GM23338 (cell line): ENCODE measurements around the gene IWS1. TPM values are rescaled to one million over a fixed set of nuclear protein-coding genes. Genes with fewer than 3 reads are reported as not detected.

Experiments used
- ATAC-seq: fragments of 200-7000 bp; cut with Tn5 transposase; 3 replicates; pipeline ENCODE4 v1.9.1; 2020
- DNase-seq: peaks from one replicate; pipeline ENCODE4 v3.0.0-alpha.2; 2015; ENCODE audit warnings: low spot score
- H2AFZ ChIP-seq: fragments of 200-600 bp; sonication (generic); 2 replicates; pipeline ENCODE4 v1.8.0; 2016; ENCODE audit warnings: antibody characterized with exemption, mild to moderate bottlenecking, moderate library complexity
- H3F3A ChIP-seq: fragments of 200-600 bp; sonication (generic); replicated peaks from 2 replicates; pipeline ENCODE4 v1.8.0; 2017; ENCODE audit warnings: antibody characterized with exemption, mixed run types, low read depth
- H3K27ac ChIP-seq: fragments of 200-600 bp; sonication (generic); 2 replicates; pipeline ENCODE4 v1.6.1; 2016; ENCODE audit warnings: low read depth
- H3K27me3 ChIP-seq: fragments of 200-600 bp; sonication (generic); 2 replicates; pipeline ENCODE4 v1.8.0; 2016; ENCODE audit warnings: mild to moderate bottlenecking, mixed run types, moderate library complexity; ENCODE audit not compliant: insufficient read depth
- H3K36me3 ChIP-seq: fragments of 200-600 bp; sonication (generic); 2 replicates; pipeline ENCODE4 v1.8.0; 2016; ENCODE audit warnings: mild to moderate bottlenecking; ENCODE audit not compliant: insufficient read depth
- H3K4me1 ChIP-seq: fragments of 200-600 bp; sonication (generic); 2 replicates; pipeline ENCODE4 v1.8.0; 2016; ENCODE audit warnings: mild to moderate bottlenecking, moderate library complexity; ENCODE audit not compliant: insufficient read depth
- H3K4me2 ChIP-seq: fragments of 200-600 bp; sonication (generic); 2 replicates; pipeline ENCODE4 v1.7.1; 2017; ENCODE audit warnings: mixed run types
- H3K4me3 ChIP-seq: fragments of 200-600 bp; sonication (generic); 2 replicates; pipeline ENCODE4 v1.6.1; 2016; ENCODE audit warnings: mixed run types
- H3K79me2 ChIP-seq: fragments of 200-600 bp; sonication (generic); replicated peaks from 2 replicates; pipeline ENCODE4 v1.8.0; 2017; ENCODE audit warnings: mild to moderate bottlenecking; ENCODE audit not compliant: insufficient read depth
- H3K9me2 ChIP-seq: fragments of 200-600 bp; sonication (generic); 2 replicates; pipeline ENCODE4 v1.8.0; 2017; ENCODE audit not compliant: insufficient read depth
- H4K20me1 ChIP-seq: fragments of 200-600 bp; sonication (generic); replicated peaks from 2 replicates; pipeline ENCODE4 v1.8.0; 2017; ENCODE audit warnings: mild to moderate bottlenecking; ENCODE audit not compliant: insufficient read depth
- H3K27ac Mint-ChIP-seq: 2 replicates; pipeline ENCODE4 v1.8.0; 2020; ENCODE audit warnings: inconsistent platforms, mild to moderate bottlenecking, moderate library complexity, mixed read lengths
- H3K27me3 Mint-ChIP-seq: 3 replicates; pipeline ENCODE4 v1.8.0; 2022; ENCODE audit warnings: low read depth, mild to moderate bottlenecking, moderate library complexity, mixed read lengths, inconsistent platforms; ENCODE audit not compliant: insufficient read depth, poor library complexity
- H3K36me3 Mint-ChIP-seq: 3 replicates; pipeline ENCODE4 v1.8.0; 2021; ENCODE audit warnings: low read depth, mild to moderate bottlenecking, inconsistent platforms, moderate library complexity, mixed read lengths
- H3K4me1 Mint-ChIP-seq: 3 replicates; pipeline ENCODE4 v1.8.0; 2020; ENCODE audit warnings: mild to moderate bottlenecking, inconsistent platforms, mixed read lengths
- H3K4me3 Mint-ChIP-seq: 3 replicates; pipeline ENCODE4 v1.8.0; 2021; ENCODE audit warnings: moderate library complexity, mild to moderate bottlenecking, inconsistent platforms, mixed read lengths
- H3K9me3 Mint-ChIP-seq: 3 replicates; pipeline ENCODE4 v1.8.0; 2020; ENCODE audit warnings: moderate library complexity, mild to moderate bottlenecking, inconsistent platforms, mixed read lengths
- ETS1 ChIP-seq: IDR thresholded peaks from 2 replicates; pipeline ENCODE4 v1.6.1; 2016; ENCODE audit warnings: antibody characterized with exemption
- EZH2 ChIP-seq: fragments of 200-600 bp; sonication (generic); IDR thresholded peaks from one replicate; pipeline ENCODE4 v1.8.0; 2017; ENCODE audit warnings: antibody characterized with exemption, mild to moderate bottlenecking, low read depth; ENCODE audit not compliant: unreplicated experiment
- EZH2phosphoT487 ChIP-seq: fragments of 200-600 bp; sonication (generic); IDR thresholded peaks from one replicate; pipeline ENCODE4 v1.8.1; 2018; ENCODE audit warnings: antibody characterized with exemption; ENCODE audit not compliant: unreplicated experiment
- JUNB ChIP-seq: IDR thresholded peaks from one replicate; pipeline ENCODE4 v1.6.1; 2016; ENCODE audit warnings: antibody characterized with exemption; ENCODE audit not compliant: unreplicated experiment
- NANOG ChIP-seq: IDR thresholded peaks from 2 replicates; pipeline ENCODE4 v1.6.1; 2016; ENCODE audit warnings: antibody characterized with exemption, borderline replicate concordance
- STAT1 ChIP-seq: IDR thresholded peaks from one replicate; pipeline ENCODE4 v1.6.1; 2016; ENCODE audit warnings: antibody characterized with exemption; ENCODE audit not compliant: unreplicated experiment
- polyA plus RNA-seq: library from polyadenylated mRNA; unstranded; fragments of >200 nt; fragmentation: Nextera tagmentation; extraction: Ambion mirVana; gene quantifications from 2 replicates; pipeline ENCODE4 v1.2.1, GENCODE V29; 2016
- total RNA-seq: library from RNA; depleted of rRNA; stranded (reverse); fragments of >200 nt; shearing (Covaris generic); gene quantifications from 2 replicates; pipeline ENCODE4 v1.2.3, GENCODE V29; 2014
- TF ChIP-seq, protein P1 (sequence below), 2 experiments: fragments of 200-600 bp in 1 of 2; sonication (generic) in 1 of 2; conservative IDR thresholded peaks; 2 replicates each; pipeline versions ENCODE4 v1.5.1 to v1.6.1; 2016 to 2017; ENCODE audit warnings: antibody characterized with exemption in 2 of 2, low read depth in 2 of 2, mild to moderate bottlenecking in 2 of 2, moderate library complexity in 1 of 2
- TF ChIP-seq, protein P2 (sequence below): IDR thresholded peaks from one replicate; pipeline ENCODE4 v1.6.1; 2018; ENCODE audit warnings: antibody characterized with exemption; ENCODE audit not compliant: unreplicated experiment

IWS1 gene
- total and polyA plus RNA-seq, 2 experiments from 2014 or later = 82.8 to 97.2 TPM

GRCh38 chr2:127498386-127498785, 27.9 kb downstream of the IWS1 start:
- Histone ChIP-seq H3K79me2 (no peaks in the 10 kb centered on the region), H4K20me1 (peaks cover 13% of the 10 kb centered on the region), H3K9me2 (no peaks in the 10 kb centered on the region), H3K4me3 (no peak overlapping the region), H3K4me1 (no peaks in the 10 kb centered on the region), H2AFZ (no peak overlapping the region), H3K4me2 (no peak overlapping the region), H3K27me3 (no peaks in the 10 kb centered on the region), H3K27ac (no peak overlapping the region), H3K36me3 (peaks cover 67% of the 10 kb centered on the region), H3F3A (0 out of 2 replicates have a peak, but pooled peaks cover 4% of the 10 kb centered on the region)
- Mint-ChIP-seq H3K27me3 (no peaks in the 10 kb centered on the region), H3K36me3 (peaks cover 86% of the 10 kb centered on the region), H3K27ac (no peak overlapping the region), H3K9me3 (no peaks in the 10 kb centered on the region), H3K4me3 (no peak overlapping the region), H3K4me1 (no peaks in the 10 kb centered on the region)
- TF ChIP-seq JUNB (no peak), EZH2phosphoT487 (no peak), ETS1 (no peak), STAT1 (no peak), NANOG (no peak)
- TF ChIP-seq, protein P1, sequence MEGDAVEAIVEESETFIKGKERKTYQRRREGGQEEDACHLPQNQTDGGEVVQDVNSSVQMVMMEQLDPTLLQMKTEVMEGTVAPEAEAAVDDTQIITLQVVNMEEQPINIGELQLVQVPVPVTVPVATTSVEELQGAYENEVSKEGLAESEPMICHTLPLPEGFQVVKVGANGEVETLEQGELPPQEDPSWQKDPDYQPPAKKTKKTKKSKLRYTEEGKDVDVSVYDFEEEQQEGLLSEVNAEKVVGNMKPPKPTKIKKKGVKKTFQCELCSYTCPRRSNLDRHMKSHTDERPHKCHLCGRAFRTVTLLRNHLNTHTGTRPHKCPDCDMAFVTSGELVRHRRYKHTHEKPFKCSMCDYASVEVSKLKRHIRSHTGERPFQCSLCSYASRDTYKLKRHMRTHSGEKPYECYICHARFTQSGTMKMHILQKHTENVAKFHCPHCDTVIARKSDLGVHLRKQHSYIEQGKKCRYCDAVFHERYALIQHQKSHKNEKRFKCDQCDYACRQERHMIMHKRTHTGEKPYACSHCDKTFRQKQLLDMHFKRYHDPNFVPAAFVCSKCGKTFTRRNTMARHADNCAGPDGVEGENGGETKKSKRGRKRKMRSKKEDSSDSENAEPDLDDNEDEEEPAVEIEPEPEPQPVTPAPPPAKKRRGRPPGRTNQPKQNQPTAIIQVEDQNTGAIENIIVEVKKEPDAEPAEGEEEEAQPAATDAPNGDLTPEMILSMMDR (conservative IDR thresholded peaks at IDR 0.05; ENCODE audit: low read depth in 2 of 2) = no peak
- TF ChIP-seq, protein P2, sequence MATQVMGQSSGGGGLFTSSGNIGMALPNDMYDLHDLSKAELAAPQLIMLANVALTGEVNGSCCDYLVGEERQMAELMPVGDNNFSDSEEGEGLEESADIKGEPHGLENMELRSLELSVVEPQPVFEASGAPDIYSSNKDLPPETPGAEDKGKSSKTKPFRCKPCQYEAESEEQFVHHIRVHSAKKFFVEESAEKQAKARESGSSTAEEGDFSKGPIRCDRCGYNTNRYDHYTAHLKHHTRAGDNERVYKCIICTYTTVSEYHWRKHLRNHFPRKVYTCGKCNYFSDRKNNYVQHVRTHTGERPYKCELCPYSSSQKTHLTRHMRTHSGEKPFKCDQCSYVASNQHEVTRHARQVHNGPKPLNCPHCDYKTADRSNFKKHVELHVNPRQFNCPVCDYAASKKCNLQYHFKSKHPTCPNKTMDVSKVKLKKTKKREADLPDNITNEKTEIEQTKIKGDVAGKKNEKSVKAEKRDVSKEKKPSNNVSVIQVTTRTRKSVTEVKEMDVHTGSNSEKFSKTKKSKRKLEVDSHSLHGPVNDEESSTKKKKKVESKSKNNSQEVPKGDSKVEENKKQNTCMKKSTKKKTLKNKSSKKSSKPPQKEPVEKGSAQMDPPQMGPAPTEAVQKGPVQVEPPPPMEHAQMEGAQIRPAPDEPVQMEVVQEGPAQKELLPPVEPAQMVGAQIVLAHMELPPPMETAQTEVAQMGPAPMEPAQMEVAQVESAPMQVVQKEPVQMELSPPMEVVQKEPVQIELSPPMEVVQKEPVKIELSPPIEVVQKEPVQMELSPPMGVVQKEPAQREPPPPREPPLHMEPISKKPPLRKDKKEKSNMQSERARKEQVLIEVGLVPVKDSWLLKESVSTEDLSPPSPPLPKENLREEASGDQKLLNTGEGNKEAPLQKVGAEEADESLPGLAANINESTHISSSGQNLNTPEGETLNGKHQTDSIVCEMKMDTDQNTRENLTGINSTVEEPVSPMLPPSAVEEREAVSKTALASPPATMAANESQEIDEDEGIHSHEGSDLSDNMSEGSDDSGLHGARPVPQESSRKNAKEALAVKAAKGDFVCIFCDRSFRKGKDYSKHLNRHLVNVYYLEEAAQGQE = no peak
- DNase-seq (no peak), ATAC-seq (no peak)

DNA sequence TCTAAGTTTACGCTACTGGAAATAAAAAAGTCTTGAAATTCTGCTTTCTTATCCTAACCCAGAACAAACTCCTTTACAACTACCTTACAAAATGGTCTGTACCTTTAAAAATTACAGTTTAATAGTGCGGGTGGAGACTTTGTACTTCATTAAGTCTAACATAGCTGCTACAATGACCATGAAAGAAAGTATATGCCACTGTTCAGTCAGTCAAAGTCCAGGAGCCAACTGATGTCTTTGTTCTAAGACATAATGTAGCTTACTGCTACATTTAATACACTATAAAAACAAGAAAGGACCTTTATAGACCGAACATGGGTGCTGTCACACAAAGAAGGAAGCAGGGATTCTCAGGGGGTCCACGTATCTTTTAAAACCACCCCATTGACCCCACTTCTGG, 36.0 kb downstream of the IWS1 start:
- H3K4me1 Mint-ChIP-seq = no peaks in the 10 kb centered on the region
- H3K9me2 ChIP-seq = no peaks in the 10 kb centered on the region
- H4K20me1 ChIP-seq = peaks cover 20% of the 10 kb centered on the region
- no peak for ATAC-seq
- no peak overlapping the region for H3K27ac ChIP-seq
- H2AFZ ChIP-seq = no peak overlapping the region
- H3K27ac Mint-ChIP-seq = no peak overlapping the region
- no peaks in the 10 kb centered on the region for H3K79me2 ChIP-seq
- H3K4me1 ChIP-seq = no peaks in the 10 kb centered on the region
- no peak overlapping the region for H3K4me2 ChIP-seq
- H3K36me3 Mint-ChIP-seq = peaks cover 88% of the 10 kb centered on the region
- peaks cover 75% of the 10 kb centered on the region for H3K36me3 ChIP-seq
- H3K9me3 Mint-ChIP-seq = no peaks in the 10 kb centered on the region
- no peaks in the 10 kb centered on the region for H3K27me3 Mint-ChIP-seq
- no peaks in the 10 kb centered on the region for H3K27me3 ChIP-seq
- no peak overlapping the region for H3K4me3 ChIP-seq
- no peaks in the 10 kb centered on the region; the same call in 1 of the 2 replicates for H3F3A ChIP-seq
- DNase-seq = no peak
- no peak overlapping the region for H3K4me3 Mint-ChIP-seq
- no peak for TF ChIP-seq JUNB
- TF ChIP-seq, protein P2 = no peak
- TF ChIP-seq EZH2 = no peak
